ENCODE results near the gene PAGR1.
"Not testable (repeated sequence)": the region's sequence is repeated elsewhere in the genome, so short reads cannot be mapped to it uniquely, and the experiment has no call there.

The PAGR1 gene

GRCh38 chr16:29789775-29790182, 26.2 kb upstream of the PAGR1 start:
- DNase-seq (ENCODE audit: low spot score in 2 of 2) (no peak), ATAC-seq (no peak)
- peak overlapping the region; percentile 91 for H3K27ac Mint-ChIP-seq
- H3K4me3 Mint-ChIP-seq: peak overlapping the region; percentile 92
- H3K36me3 Mint-ChIP-seq: peaks cover 35% of the 10 kb centered on the region
- peaks cover 45% of the 10 kb centered on the region for H3K4me1 Mint-ChIP-seq
- no peaks in the 10 kb centered on the region for H3K9me3 Mint-ChIP-seq

GRCh38 chr16:29790183-29790948, 25.6 kb upstream of the PAGR1 start, which contains the start of gene KIF22:
KIF22 (plus strand) TSS chr16:29790751; CDS start chr16:29790760, 9 bp downstream.
- ATAC-seq (peak; percentile 96), DNase-seq (ENCODE audit: low spot score in 2 of 2) (peak; percentile 99 to 100)
- H3K4me1 Mint-ChIP-seq: peaks cover 40% of the 10 kb centered on the region
- H3K4me3 Mint-ChIP-seq: peak within 1 kb of the TSS; percentile 92
- no peaks in the 10 kb centered on the region for H3K9me3 Mint-ChIP-seq
- H3K36me3 Mint-ChIP-seq: peaks cover 41% of the 10 kb centered on the region
- H3K27ac Mint-ChIP-seq: peak within 1 kb of the TSS; percentile 91

- Mint-ChIP-seq H3K9me3 (no peaks in the 10 kb centered on the region), H3K4me1 (peaks cover 36% of the 10 kb centered on the region), H3K4me3 (peak overlapping the region; percentile 92), H3K27ac (peak overlapping the region; percentile 91), H3K36me3 (peaks cover 49% of the 10 kb centered on the region)
- ATAC-seq (peak; percentile 1), DNase-seq (ENCODE audit: low spot score in 2 of 2) (no peak)
These were observed 24.8 kb upstream of the PAGR1 start for GRCh38 chr16:29790949-29791844.

- DNase-seq (ENCODE audit: low spot score in 2 of 2) (no peak), ATAC-seq (no peak)
- Mint-ChIP-seq H3K4me1 (peaks cover 36% of the 10 kb centered on the region), H3K36me3 (peaks cover 58% of the 10 kb centered on the region), H3K4me3 (peak overlapping the region; percentile 92), H3K9me3 (no peaks in the 10 kb centered on the region), H3K27ac (peak overlapping the region; percentile 91)
These were observed 23.8 kb upstream of the PAGR1 start for GRCh38 chr16:29791845-29792807.

- H3K36me3 Mint-ChIP-seq: peaks cover 68% of the 10 kb centered on the region
- H3K4me1 Mint-ChIP-seq: peaks cover 36% of the 10 kb centered on the region
- peak overlapping the region; percentile 92 for H3K4me3 Mint-ChIP-seq
- not testable (repeated sequence) for ATAC-seq; DNase-seq (ENCODE audit: low spot score in 2 of 2); H3K9me3 Mint-ChIP-seq
- peak overlapping the region; percentile 91 for H3K27ac Mint-ChIP-seq
These were observed 22.8 kb upstream of the PAGR1 start for GRCh38 chr16:29793153-29793552.

GRCh38 chr16:29794231-29794710, 21.7 kb upstream of the PAGR1 start:
- no peak overlapping the region for H3K4me3 Mint-ChIP-seq
- H3K4me1 Mint-ChIP-seq: peaks cover 36% of the 10 kb centered on the region
- H3K27ac Mint-ChIP-seq: peak overlapping the region; percentile 29
- H3K9me3 Mint-ChIP-seq: no peaks in the 10 kb centered on the region
- no peak for ATAC-seq
- DNase-seq (ENCODE audit: low spot score in 2 of 2): no peak
- H3K36me3 Mint-ChIP-seq: peaks cover 79% of the 10 kb centered on the region

GRCh38 chr16:29802416-29802935, 13.5 kb upstream of the PAGR1 start:
- H3K9me3 Mint-ChIP-seq: no peaks in the 10 kb centered on the region
- H3K27ac Mint-ChIP-seq: peak overlapping the region; percentile 100
- no peak overlapping the region for H3K4me3 Mint-ChIP-seq
- no peak for ATAC-seq
- H3K36me3 Mint-ChIP-seq: peaks cover 92% of the 10 kb centered on the region
- no peak for DNase-seq (ENCODE audit: low spot score in 2 of 2)
- peaks cover 30% of the 10 kb centered on the region for H3K4me1 Mint-ChIP-seq

- DNase-seq (ENCODE audit: low spot score in 2 of 2): no peak
- Mint-ChIP-seq H3K36me3 (peaks cover 92% of the 10 kb centered on the region), H3K4me1 (peaks cover 45% of the 10 kb centered on the region), H3K9me3 (no peaks in the 10 kb centered on the region), H3K27ac (peak overlapping the region; percentile 100), H3K4me3 (peak overlapping the region; percentile 97)
- no peak for ATAC-seq
These were observed 11.9 kb upstream of the PAGR1 start for GRCh38 chr16:29804020-29804419.

GRCh38 chr16:29804455-29805231, 11.3 kb upstream of the PAGR1 start:
- Mint-ChIP-seq H3K4me3 (peak overlapping the region; percentile 97), H3K27ac (peak overlapping the region; percentile 100), H3K9me3 (no peaks in the 10 kb centered on the region), H3K4me1 (peaks cover 47% of the 10 kb centered on the region), H3K36me3 (peaks cover 94% of the 10 kb centered on the region)
- ATAC-seq (no peak), DNase-seq (ENCODE audit: low spot score in 2 of 2) (no peak)

- Mint-ChIP-seq H3K9me3 (no peaks in the 10 kb centered on the region), H3K36me3 (peaks cover 94% of the 10 kb centered on the region), H3K4me3 (peak overlapping the region; percentile 97), H3K4me1 (peaks cover 55% of the 10 kb centered on the region), H3K27ac (peak overlapping the region; percentile 100)
- peak; percentile 97 to 98 for DNase-seq (ENCODE audit: low spot score in 2 of 2)
- ATAC-seq: peak; percentile 80
These were observed 10.5 kb upstream of the PAGR1 start for GRCh38 chr16:29805232-29806098.

- ATAC-seq: no peak
- Mint-ChIP-seq H3K9me3 (no peaks in the 10 kb centered on the region), H3K4me3 (peak within 1 kb of the TSS; percentile 97), H3K4me1 (peaks cover 62% of the 10 kb centered on the region), H3K27ac (peak within 1 kb of the TSS; percentile 100), H3K36me3 (peaks cover 94% of the 10 kb centered on the region)
- DNase-seq (ENCODE audit: low spot score in 2 of 2): peak in 1 of 2 donors; percentile 51
These were observed 9.8 kb upstream of the PAGR1 start, which contains the start of gene MAZ for GRCh38 chr16:29806099-29806579. MAZ (plus strand) TSS chr16:29806529; CDS start chr16:29806702, 173 bp downstream.

GRCh38 chr16:29806641-29807425, 9.1 kb upstream of the PAGR1 start:
- H3K4me1 Mint-ChIP-seq: peaks cover 64% of the 10 kb centered on the region
- ATAC-seq (no peak), DNase-seq (ENCODE audit: low spot score in 2 of 2) (peak; percentile 23 to 79)
- peaks cover 94% of the 10 kb centered on the region for H3K36me3 Mint-ChIP-seq
- H3K4me3 Mint-ChIP-seq: peak overlapping the region; percentile 81
- H3K27ac Mint-ChIP-seq: peak overlapping the region; percentile 91
- H3K9me3 Mint-ChIP-seq: no peaks in the 10 kb centered on the region

All from stimulated activated effector memory CD8-positive, alpha-beta T cell treated with anti-CD3 and anti-CD28 coated beads, Interleukin-12 subunit alpha, Interleukin-12 subunit beta, amount 100 ng/mL, for 72 hours (primary cell).